ENCODE data around the gene HDAC4.

DNA sequence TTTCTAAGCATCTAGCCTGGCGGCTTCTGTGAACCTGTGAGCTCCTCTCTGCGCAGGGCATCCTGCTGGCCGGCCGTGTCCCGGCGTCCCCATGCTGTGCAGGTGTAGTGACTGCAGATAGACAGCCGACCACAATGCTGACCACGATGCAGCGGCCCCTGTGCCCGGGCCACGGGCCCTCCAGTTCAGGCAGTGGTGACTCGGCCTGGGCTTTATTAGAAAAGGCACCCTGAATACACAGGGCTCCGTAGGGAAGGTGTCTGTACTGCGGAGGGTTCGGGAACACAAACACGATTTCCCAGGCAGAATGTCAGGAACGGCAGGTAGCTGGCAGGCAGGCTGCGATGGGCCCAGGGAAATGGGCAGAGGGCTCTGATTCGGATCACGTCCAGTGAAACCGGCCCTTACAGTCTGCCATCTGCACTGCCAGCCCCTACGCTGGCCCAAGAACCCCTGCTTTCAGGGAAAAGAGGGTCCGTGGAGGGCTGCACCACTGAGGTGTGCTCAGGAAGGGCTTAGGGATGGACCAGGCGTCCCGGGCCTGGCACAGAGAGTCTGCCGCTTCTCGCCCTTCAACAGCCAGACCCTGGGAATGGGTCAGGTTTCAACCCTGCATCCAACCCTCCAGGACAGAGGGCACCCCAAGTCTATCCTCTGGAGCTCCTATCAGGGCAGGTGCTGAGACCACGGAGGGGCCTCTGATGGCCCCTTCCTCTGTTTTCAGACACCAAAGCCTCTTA, 196.5 kb downstream of the HDAC4 start:
- TF ChIP-seq, protein P1, sequence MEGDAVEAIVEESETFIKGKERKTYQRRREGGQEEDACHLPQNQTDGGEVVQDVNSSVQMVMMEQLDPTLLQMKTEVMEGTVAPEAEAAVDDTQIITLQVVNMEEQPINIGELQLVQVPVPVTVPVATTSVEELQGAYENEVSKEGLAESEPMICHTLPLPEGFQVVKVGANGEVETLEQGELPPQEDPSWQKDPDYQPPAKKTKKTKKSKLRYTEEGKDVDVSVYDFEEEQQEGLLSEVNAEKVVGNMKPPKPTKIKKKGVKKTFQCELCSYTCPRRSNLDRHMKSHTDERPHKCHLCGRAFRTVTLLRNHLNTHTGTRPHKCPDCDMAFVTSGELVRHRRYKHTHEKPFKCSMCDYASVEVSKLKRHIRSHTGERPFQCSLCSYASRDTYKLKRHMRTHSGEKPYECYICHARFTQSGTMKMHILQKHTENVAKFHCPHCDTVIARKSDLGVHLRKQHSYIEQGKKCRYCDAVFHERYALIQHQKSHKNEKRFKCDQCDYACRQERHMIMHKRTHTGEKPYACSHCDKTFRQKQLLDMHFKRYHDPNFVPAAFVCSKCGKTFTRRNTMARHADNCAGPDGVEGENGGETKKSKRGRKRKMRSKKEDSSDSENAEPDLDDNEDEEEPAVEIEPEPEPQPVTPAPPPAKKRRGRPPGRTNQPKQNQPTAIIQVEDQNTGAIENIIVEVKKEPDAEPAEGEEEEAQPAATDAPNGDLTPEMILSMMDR (IDR thresholded peaks at IDR 0.05 in 2 of 3, conservative IDR thresholded peaks at IDR 0.05 in 1 of 3; ENCODE audit: borderline replicate concordance in 1 of 3, insufficient read depth in 1 of 3, low read depth in 2 of 3, low read length in 2 of 3): no peak
- TF ChIP-seq EZH2 (IDR thresholded peaks at IDR 0.05) (no peak), ZNF274 (IDR thresholded peaks at IDR 0.05; ENCODE audit: low read depth, low read length) (no peak), POLR2A (IDR thresholded peaks at IDR 0.05; ENCODE audit: borderline replicate concordance, extremely low read depth, insufficient read depth, insufficient read length) (no peak), SIN3A (IDR thresholded peaks at IDR 0.05; ENCODE audit: low read depth) (no peak), POLR2AphosphoS5 (IDR thresholded peaks at IDR 0.05; ENCODE audit: low read depth, low read length) (no peak), REST (IDR thresholded peaks at IDR 0.05; ENCODE audit: low read depth) (no peak), SRF (IDR thresholded peaks at IDR 0.05; ENCODE audit: low read depth) (no peak), TCF7L2 (IDR thresholded peaks at IDR 0.05; ENCODE audit: borderline replicate concordance, extremely low read depth, insufficient read depth, insufficient read length) (no peak), JUND (IDR thresholded peaks at IDR 0.05) (no peak), EZH2phosphoT487 (IDR thresholded peaks at IDR 0.05; ENCODE audit: borderline replicate concordance) (no peak)
- TF ChIP-seq, protein P2, sequence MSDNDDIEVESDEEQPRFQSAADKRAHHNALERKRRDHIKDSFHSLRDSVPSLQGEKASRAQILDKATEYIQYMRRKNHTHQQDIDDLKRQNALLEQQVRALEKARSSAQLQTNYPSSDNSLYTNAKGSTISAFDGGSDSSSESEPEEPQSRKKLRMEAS (IDR thresholded peaks at IDR 0.05): no peak
